Coronary artery (tissue), 2 donors: ENCODE data around the gene ATG9A.

Experiments used
- DNase-seq: peaks from one replicate; pipeline ENCODE4 v3.0.0-alpha.2; 2017; ENCODE audit warnings: low spot score
- H3K27ac ChIP-seq, 2 donors: fragments of 200-600 bp; sonication (generic); one replicate each; pipeline ENCODE4 v1.5.1; 2016 to 2019
- H3K4me3 ChIP-seq: fragments of 200-600 bp; sonication (generic); 2 replicates; pipeline ENCODE4 v1.5.1; 2016; ENCODE audit warnings: mild to moderate bottlenecking, moderate library complexity
- TF ChIP-seq, protein P1 (sequence below): fragments of 200-600 bp; sonication (generic); IDR thresholded peaks from one replicate; pipeline ENCODE4 v1.5.1; 2019; ENCODE audit warnings: antibody characterized with exemption

Gene ATG9A

GRCh38 chr2:219174146-219174545 is 55.3 kb downstream of the ATG9A start:
- DNase-seq, result no peak
- no peak overlapping the region for H3K4me3 ChIP-seq
- no peak overlapping the region for H3K27ac ChIP-seq
- TF ChIP-seq, protein P1, sequence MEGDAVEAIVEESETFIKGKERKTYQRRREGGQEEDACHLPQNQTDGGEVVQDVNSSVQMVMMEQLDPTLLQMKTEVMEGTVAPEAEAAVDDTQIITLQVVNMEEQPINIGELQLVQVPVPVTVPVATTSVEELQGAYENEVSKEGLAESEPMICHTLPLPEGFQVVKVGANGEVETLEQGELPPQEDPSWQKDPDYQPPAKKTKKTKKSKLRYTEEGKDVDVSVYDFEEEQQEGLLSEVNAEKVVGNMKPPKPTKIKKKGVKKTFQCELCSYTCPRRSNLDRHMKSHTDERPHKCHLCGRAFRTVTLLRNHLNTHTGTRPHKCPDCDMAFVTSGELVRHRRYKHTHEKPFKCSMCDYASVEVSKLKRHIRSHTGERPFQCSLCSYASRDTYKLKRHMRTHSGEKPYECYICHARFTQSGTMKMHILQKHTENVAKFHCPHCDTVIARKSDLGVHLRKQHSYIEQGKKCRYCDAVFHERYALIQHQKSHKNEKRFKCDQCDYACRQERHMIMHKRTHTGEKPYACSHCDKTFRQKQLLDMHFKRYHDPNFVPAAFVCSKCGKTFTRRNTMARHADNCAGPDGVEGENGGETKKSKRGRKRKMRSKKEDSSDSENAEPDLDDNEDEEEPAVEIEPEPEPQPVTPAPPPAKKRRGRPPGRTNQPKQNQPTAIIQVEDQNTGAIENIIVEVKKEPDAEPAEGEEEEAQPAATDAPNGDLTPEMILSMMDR, result no peak

DNA sequence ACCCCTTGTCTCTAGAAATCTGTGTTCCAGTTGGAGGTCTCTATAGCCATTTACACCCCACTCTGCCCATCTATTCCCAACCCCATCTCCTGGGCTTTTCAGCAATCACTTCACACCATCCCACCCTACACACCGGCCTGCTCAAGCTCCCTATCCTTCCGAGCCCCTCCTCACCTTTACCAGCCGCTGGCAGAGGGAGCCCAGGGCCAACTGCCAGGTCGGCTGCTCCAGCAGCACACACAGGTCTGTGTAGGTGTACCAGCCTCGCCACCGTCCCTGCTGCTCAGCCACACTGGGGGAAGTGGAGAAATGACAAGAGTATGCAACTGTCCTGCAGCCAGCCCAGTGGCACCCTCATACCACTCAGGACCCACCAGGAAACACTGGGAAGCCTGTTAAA is 56.3 kb downstream of the ATG9A start:
- TF ChIP-seq, protein P1, result no peak
- H3K4me3 ChIP-seq, result no peak overlapping the region
- no peak for DNase-seq

DNA sequence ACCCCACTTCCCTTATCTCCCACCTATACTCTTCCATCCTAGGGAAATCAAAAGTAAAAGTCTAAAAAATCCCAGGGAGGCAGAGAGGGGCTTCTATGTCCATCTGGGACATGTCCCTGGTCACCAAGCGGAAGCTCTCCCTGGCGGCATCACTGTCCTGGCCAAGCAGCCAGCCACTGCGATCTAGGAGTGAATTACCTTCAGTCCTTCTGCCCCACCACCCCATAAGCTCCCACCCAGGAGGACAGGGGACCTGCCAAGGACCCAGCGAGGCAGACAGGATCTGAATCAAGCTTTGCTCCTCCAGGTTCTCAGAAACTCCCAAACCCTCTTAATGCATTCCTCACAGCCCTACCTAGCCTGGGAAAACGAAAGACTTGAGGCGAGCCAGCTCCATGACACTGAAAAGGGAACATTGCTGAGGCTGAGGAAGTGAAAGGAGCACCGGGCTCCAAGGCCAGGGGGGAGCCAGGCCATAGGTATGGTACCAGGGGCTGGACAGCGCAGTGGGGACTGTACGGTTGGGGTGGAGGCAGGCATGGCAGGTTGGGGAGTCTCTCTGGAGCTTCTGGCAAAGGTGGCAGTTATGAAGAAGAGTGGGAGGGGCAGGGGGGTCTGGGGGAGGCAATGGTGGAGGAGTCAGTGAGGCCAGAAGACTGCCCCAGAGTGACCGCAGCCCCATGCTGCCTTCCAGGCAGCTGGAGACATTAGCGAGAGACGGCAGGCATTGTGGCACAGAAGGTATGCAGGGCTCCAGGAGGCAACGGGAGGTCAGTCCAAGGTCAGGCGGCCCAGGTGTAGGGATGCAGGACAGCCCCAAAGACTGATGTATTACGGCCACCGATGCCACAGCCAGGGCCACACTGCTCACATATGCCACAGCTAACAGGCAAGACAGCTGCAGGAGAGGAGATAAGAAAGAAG is 56.9 kb downstream of the ATG9A start:
- no peak for DNase-seq
- H3K4me3 ChIP-seq, result no peak overlapping the region
- H3K27ac ChIP-seq, result peak overlapping the region; percentile 19 to 64
- TF ChIP-seq, protein P1, result no peak

More for the DNA sequence above, 56.3 kb downstream of the ATG9A start:
- H3K27ac ChIP-seq, result no peak overlapping the region

GRCh38 chr2:219171231-219171651 is 58.2 kb downstream of the ATG9A start:
- no peak overlapping the region for H3K4me3 ChIP-seq
- TF ChIP-seq, protein P1, result peak; percentile 70
- DNase-seq, result peak; percentile 79
- peak overlapping the region; percentile 19 to 64 for H3K27ac ChIP-seq

DNA sequence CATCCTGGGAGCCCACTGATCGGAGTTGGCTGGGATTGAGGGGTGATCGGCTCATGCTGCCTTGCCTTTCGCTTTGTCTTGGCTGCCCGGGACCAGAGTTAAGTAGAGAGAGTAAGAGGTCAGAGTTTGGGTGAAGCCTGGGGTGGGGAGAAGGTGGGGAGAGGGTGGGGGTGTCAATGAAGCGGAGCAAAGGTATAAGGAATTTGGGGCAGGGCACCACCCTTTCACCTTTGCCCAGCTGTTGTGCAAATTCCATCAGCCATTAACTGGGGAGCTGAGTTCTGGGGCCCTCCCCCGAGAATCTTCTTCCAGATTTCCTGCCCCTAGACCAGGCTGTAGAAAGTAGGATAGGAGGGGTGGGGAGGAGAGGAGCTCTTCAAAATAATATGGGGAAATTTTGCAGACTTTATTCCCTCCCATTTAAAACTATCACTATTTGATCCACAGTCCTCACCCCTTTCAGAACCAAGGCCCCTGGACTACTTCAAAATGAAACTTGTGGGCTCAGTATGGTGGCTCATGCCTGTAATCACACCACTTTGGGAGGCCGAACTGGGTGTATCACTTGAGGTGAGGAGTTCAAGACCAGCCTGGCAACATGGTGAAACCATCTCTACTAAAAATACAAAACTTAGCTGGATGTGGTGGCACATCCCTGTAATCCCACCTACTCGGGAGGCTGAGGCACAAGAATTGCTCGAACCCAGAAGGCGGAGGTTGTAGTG is 59.3 kb downstream of the ATG9A start, which contains the start of gene SLC23A3:
Gene SLC23A3, minus strand, starts transcription at position 100 of the 725 bp plus-strand sequence. Its CDS starts 45 bp downstream, at position 55.
- DNase-seq, result no peak
- Histone ChIP-seq H3K4me3 (no peak within 1 kb of the TSS), H3K27ac (peak within 1 kb of the TSS in 1 of 2 donors; percentile 64)
- TF ChIP-seq, protein P1, result no peak
